ENCODE measurements around the gene PRELP. TPM values are rescaled to one million over a fixed set of nuclear protein-coding genes. Genes with fewer than 3 reads are reported as not detected.

Gene PRELP
- total and polyA plus RNA-seq, 10 of the 15 experiments (the other 5 are each of a cell fraction or from before 2014, with no cell fraction given): 0.03 to 0.05 TPM; not detected in 8

DNA sequence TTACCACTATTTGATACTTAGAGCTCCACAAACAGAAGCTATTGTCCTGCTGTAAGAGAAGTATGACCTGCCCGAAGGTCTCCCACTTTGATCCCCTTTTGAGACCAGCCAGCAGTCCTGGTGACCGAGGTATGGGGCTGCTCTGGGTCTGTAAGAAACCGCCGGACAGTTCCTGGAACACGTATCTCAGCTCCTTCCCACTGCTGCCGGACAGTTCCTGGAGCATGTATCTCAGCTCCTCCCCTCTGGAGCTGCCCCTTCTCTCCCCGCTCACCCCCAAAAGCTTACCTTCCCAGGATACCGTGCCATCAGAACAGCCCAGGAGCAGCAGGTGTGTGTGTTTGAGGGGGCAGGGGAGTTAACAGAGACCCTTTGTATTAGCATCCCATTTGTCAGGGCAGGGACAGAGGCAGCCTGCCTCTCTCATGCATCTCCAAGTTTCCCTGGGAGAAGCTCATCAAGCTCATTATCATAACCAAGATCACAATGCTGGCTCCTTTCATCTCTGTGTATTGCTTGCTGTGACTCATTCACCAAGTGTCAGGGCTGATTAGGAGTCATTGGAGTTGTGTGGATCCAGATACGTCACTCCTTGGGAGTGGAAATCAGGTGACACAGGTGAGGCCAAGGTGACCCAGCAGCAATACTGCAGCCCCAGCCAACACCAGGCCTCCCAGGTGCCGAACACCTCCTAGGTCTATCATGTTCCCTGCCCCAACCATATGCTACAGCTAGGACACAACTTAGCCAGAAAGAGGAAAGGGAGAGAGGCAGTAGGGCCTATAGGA, 43.6 kb downstream of the PRELP start:
- ChIA-PET POLR2A (no interaction called here), RAD21 (ENCODE audit: unreplicated experiment) (no interaction called here)
- FAIRE-seq: no peak
- TF ChIP-seq, protein P1, sequence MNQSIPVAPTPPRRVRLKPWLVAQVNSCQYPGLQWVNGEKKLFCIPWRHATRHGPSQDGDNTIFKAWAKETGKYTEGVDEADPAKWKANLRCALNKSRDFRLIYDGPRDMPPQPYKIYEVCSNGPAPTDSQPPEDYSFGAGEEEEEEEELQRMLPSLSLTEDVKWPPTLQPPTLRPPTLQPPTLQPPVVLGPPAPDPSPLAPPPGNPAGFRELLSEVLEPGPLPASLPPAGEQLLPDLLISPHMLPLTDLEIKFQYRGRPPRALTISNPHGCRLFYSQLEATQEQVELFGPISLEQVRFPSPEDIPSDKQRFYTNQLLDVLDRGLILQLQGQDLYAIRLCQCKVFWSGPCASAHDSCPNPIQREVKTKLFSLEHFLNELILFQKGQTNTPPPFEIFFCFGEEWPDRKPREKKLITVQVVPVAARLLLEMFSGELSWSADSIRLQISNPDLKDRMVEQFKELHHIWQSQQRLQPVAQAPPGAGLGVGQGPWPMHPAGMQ (IDR thresholded peaks at IDR 0.05; ENCODE audit: borderline replicate concordance): no peak
- TF ChIP-seq NRF1 (conservative IDR thresholded peaks at IDR 0.05; ENCODE audit: low read depth, low read length) (no peak), DPF2 (IDR thresholded peaks at IDR 0.05) (no peak), SUPT20H (IDR thresholded peaks at IDR 0.05; ENCODE audit: borderline replicate concordance, control insufficient read depth, low read depth, low read length) (no peak), GABPA (IDR thresholded peaks at IDR 0.05; ENCODE audit: low read depth) (no peak), MTA3 (IDR thresholded peaks at IDR 0.05; ENCODE audit: borderline replicate concordance, low read length) (no peak), CHD1 (IDR thresholded peaks at IDR 0.05; ENCODE audit: low read depth, low read length) (no peak), EGR1 (IDR thresholded peaks at IDR 0.05; ENCODE audit: borderline replicate concordance in 1 of 2, low read depth in 2 of 2, low read length in 2 of 2) (no peak)
- TF ChIP-seq, protein P2, sequence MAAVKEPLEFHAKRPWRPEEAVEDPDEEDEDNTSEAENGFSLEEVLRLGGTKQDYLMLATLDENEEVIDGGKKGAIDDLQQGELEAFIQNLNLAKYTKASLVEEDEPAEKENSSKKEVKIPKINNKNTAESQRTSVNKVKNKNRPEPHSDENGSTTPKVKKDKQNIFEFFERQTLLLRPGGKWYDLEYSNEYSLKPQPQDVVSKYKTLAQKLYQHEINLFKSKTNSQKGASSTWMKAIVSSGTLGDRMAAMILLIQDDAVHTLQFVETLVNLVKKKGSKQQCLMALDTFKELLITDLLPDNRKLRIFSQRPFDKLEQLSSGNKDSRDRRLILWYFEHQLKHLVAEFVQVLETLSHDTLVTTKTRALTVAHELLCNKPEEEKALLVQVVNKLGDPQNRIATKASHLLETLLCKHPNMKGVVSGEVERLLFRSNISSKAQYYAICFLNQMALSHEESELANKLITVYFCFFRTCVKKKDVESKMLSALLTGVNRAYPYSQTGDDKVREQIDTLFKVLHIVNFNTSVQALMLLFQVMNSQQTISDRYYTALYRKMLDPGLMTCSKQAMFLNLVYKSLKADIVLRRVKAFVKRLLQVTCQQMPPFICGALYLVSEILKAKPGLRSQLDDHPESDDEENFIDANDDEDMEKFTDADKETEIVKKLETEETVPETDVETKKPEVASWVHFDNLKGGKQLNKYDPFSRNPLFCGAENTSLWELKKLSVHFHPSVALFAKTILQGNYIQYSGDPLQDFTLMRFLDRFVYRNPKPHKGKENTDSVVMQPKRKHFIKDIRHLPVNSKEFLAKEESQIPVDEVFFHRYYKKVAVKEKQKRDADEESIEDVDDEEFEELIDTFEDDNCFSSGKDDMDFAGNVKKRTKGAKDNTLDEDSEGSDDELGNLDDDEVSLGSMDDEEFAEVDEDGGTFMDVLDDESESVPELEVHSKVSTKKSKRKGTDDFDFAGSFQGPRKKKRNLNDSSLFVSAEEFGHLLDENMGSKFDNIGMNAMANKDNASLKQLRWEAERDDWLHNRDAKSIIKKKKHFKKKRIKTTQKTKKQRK (IDR thresholded peaks at IDR 0.05; ENCODE audit: low read depth, low read length): no peak
- TF ChIP-seq, protein P3, sequence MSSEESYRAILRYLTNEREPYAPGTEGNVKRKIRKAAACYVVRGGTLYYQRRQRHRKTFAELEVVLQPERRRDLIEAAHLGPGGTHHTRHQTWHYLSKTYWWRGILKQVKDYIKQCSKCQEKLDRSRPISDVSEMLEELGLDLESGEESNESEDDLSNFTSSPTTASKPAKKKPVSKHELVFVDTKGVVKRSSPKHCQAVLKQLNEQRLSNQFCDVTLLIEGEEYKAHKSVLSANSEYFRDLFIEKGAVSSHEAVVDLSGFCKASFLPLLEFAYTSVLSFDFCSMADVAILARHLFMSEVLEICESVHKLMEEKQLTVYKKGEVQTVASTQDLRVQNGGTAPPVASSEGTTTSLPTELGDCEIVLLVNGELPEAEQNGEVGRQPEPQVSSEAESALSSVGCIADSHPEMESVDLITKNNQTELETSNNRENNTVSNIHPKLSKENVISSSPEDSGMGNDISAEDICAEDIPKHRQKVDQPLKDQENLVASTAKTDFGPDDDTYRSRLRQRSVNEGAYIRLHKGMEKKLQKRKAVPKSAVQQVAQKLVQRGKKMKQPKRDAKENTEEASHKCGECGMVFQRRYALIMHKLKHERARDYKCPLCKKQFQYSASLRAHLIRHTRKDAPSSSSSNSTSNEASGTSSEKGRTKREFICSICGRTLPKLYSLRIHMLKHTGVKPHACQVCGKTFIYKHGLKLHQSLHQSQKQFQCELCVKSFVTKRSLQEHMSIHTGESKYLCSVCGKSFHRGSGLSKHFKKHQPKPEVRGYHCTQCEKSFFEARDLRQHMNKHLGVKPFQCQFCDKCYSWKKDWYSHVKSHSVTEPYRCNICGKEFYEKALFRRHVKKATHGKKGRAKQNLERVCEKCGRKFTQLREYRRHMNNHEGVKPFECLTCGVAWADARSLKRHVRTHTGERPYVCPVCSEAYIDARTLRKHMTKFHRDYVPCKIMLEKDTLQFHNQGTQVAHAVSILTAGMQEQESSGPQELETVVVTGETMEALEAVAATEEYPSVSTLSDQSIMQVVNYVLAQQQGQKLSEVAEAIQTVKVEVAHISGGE (CRISPR knock-in tag; IDR thresholded peaks at IDR 0.05): no peak
- TF ChIP-seq, protein P4, sequence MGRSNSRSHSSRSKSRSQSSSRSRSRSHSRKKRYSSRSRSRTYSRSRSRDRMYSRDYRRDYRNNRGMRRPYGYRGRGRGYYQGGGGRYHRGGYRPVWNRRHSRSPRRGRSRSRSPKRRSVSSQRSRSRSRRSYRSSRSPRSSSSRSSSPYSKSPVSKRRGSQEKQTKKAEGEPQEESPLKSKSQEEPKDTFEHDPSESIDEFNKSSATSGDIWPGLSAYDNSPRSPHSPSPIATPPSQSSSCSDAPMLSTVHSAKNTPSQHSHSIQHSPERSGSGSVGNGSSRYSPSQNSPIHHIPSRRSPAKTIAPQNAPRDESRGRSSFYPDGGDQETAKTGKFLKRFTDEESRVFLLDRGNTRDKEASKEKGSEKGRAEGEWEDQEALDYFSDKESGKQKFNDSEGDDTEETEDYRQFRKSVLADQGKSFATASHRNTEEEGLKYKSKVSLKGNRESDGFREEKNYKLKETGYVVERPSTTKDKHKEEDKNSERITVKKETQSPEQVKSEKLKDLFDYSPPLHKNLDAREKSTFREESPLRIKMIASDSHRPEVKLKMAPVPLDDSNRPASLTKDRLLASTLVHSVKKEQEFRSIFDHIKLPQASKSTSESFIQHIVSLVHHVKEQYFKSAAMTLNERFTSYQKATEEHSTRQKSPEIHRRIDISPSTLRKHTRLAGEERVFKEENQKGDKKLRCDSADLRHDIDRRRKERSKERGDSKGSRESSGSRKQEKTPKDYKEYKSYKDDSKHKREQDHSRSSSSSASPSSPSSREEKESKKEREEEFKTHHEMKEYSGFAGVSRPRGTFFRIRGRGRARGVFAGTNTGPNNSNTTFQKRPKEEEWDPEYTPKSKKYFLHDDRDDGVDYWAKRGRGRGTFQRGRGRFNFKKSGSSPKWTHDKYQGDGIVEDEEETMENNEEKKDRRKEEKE (IDR thresholded peaks at IDR 0.05): no peak

More for the DNA sequence above, 43.6 kb downstream of the PRELP start:
- Histone ChIP-seq H3K79me2 (ENCODE audit: control insufficient read depth, insufficient read depth, low read length) (no peaks in the 10 kb centered on the region), H3K27ac (ENCODE audit: control insufficient read depth, insufficient read depth) (no peak overlapping the region), H3K4me1 (ENCODE audit: control insufficient read depth, insufficient read depth, low read length) (no peaks in the 10 kb centered on the region), H3K9ac (ENCODE audit: control insufficient read depth, insufficient read depth, low read length) (no peak overlapping the region), H3K4me3 (no peak overlapping the region), H3K27me3 (replicated peaks in 1 of 2; ENCODE audit: control insufficient read depth in 2 of 2, insufficient read depth in 2 of 2, low read length in 1 of 2) (peaks cover 0 to 2% of the 10 kb centered on the region in 2 experiments; a peak in 1 of 4 replicates), H4K20me1 (ENCODE audit: control insufficient read depth, insufficient read depth) (no peaks in the 10 kb centered on the region), H2AFZ (ENCODE audit: control insufficient read depth, low read depth, low read length) (no peak overlapping the region), H3K9me3 (replicated peaks; ENCODE audit: control insufficient read depth, insufficient read depth, low read length) (no peaks in the 10 kb centered on the region), H3K36me3 (ENCODE audit: control insufficient read depth in 2 of 2, insufficient read depth in 2 of 2, low read length in 1 of 2) (no peaks in the 10 kb centered on the region), H3K4me2 (ENCODE audit: control insufficient read depth, insufficient read depth) (no peak overlapping the region)
- SMC1A ChIA-PET (ENCODE audit: uncharacterized antibody, unreplicated experiment): no interaction called here
- intact Hi-C loops (cut with micrococcal nuclease; ENCODE audit: unreplicated experiment) (no loop called here), in situ Hi-C loops (cut with MboI) (no loop called here)
- 28% methylated on average over 10 of the region's 10 CpGs for WGBS (ENCODE audit: insufficient coverage, insufficient replicate concordance, low lambda C conversion rate, missing lambda C conversion rate)
- ATAC-seq (no peak), DNase-seq (ENCODE audit: low read depth, low spot score) (no peak)
- CTCF ChIA-PET: interaction anchor here (1.4 kb wide), 1 partner anchor 15 kb away, joined by 5 read pairs; no protein-coding TSS in a partner anchor
- BruUV-seq (replicated peaks): no TSS peak

Data from GM12878 (cell line).